ENCODE results near the gene PSMG3.

Gene PSMG3

GRCh38 chr7:1598286-1598685, 28.5 kb upstream of the PSMG3 start:
- TF ChIP-seq TAF1 (IDR thresholded peaks at IDR 0.05; ENCODE audit: borderline replicate concordance, insufficient read depth, low read length) (no peak), REST (IDR thresholded peaks at IDR 0.05; ENCODE audit: insufficient read depth in 1 of 2, low read depth in 2 of 2, low read length in 2 of 2) (no peak), POLR2AphosphoS5 (IDR thresholded peaks at IDR 0.05; ENCODE audit: low read depth, low read length) (no peak), SIN3A (IDR thresholded peaks at IDR 0.05; ENCODE audit: borderline replicate concordance, insufficient read depth, low read length) (no peak), FOXP2 (optimal IDR thresholded peaks at IDR 0.05; ENCODE audit: borderline replicate concordance, extremely low read depth, extremely low read length, insufficient read depth) (no peak)

- TF ChIP-seq TAF1 (IDR thresholded peaks at IDR 0.05; ENCODE audit: borderline replicate concordance, insufficient read depth, low read length) (no peak), POLR2AphosphoS5 (IDR thresholded peaks at IDR 0.05; ENCODE audit: low read depth, low read length) (no peak), SIN3A (IDR thresholded peaks at IDR 0.05; ENCODE audit: borderline replicate concordance, insufficient read depth, low read length) (no peak), FOXP2 (optimal IDR thresholded peaks at IDR 0.05; ENCODE audit: borderline replicate concordance, extremely low read depth, extremely low read length, insufficient read depth) (no peak), REST (IDR thresholded peaks at IDR 0.05; ENCODE audit: insufficient read depth in 1 of 2, low read depth in 2 of 2, low read length in 2 of 2) (no peak)
Observed at GRCh38 chr7:1597791-1598190, 28.0 kb upstream of the PSMG3 start.

GRCh38 chr7:1597066-1597760, 27.4 kb upstream of the PSMG3 start:
- TF ChIP-seq REST (IDR thresholded peaks at IDR 0.05; ENCODE audit: insufficient read depth in 1 of 2, low read depth in 2 of 2, low read length in 2 of 2): no peak
- no peak for TF ChIP-seq TAF1 (IDR thresholded peaks at IDR 0.05; ENCODE audit: borderline replicate concordance, insufficient read depth, low read length)
- TF ChIP-seq FOXP2 (optimal IDR thresholded peaks at IDR 0.05; ENCODE audit: borderline replicate concordance, extremely low read depth, extremely low read length, insufficient read depth): no peak
- TF ChIP-seq POLR2AphosphoS5 (IDR thresholded peaks at IDR 0.05; ENCODE audit: low read depth, low read length): no peak
- TF ChIP-seq SIN3A (IDR thresholded peaks at IDR 0.05; ENCODE audit: borderline replicate concordance, insufficient read depth, low read length): no peak

GRCh38 chr7:1596181-1597043, 26.6 kb upstream of the PSMG3 start:
- TF ChIP-seq FOXP2 (optimal IDR thresholded peaks at IDR 0.05; ENCODE audit: borderline replicate concordance, extremely low read depth, extremely low read length, insufficient read depth): no peak
- TF ChIP-seq SIN3A (IDR thresholded peaks at IDR 0.05; ENCODE audit: borderline replicate concordance, insufficient read depth, low read length): no peak
- no peak for TF ChIP-seq REST (IDR thresholded peaks at IDR 0.05; ENCODE audit: insufficient read depth in 1 of 2, low read depth in 2 of 2, low read length in 2 of 2)
- no peak for TF ChIP-seq TAF1 (IDR thresholded peaks at IDR 0.05; ENCODE audit: borderline replicate concordance, insufficient read depth, low read length)
- TF ChIP-seq POLR2AphosphoS5 (IDR thresholded peaks at IDR 0.05; ENCODE audit: low read depth, low read length): no peak
